ENCODE data around the gene HIPK2. TPM values are rescaled to one million over a fixed set of nuclear protein-coding genes. Genes with fewer than 3 reads are reported as not detected.
A peak's percentile ranks its signal among the peaks of the same experiment; 100 is the strongest.

Gene HIPK2
- total and polyA plus RNA-seq, 8 donors: 3.4 to 103 (median 38.6) TPM

DNA sequence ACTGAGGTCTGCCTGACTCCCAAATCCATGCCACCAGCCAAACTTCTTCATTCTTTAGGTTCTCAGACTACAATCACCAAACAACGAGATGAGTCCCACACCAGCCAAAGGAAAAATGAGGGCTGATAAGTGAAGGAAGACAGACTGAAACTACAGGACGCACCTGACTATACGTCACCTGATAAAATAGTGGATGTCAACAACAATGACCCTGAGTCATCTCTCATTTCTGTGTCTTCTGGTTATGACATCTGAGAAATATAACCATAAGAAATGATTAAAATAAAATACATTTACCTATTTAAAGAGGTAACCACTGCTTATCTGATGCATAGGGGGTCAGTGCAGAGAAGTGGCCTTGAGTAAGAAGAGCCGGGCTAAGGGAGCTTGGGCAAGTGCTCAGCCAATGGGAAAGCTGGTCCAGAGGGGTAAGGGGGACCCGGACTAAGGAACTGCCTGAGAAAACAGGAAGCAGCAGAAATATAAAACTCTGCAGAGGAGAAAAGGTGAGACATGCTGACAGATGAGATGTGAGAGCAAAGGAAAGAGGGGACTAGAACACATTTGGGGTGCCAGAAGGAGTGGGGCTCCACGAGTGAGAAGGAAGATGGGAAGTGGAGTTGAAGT is 51.8 kb downstream of the HIPK2 start:
- intact Hi-C loops (cut with DNase I; ENCODE audit: low total_unique reads): no loop called here
- Histone ChIP-seq H3K9me3 (no peaks in the 10 kb centered on the region), H3K36me3 (peaks cover 0 to 8% (median 4%) of the 10 kb centered on the region in 4 donors), H3K27me3 (no peaks in the 10 kb centered on the region), H3K27ac (peak overlapping the region; percentile 10 to 70 (median 26)), H3K4me1 (peaks cover 43 to 97% (median 58%) of the 10 kb centered on the region in 4 donors), H3K4me3 (no peak overlapping the region)
- DNase-seq: no peak
- TF ChIP-seq POLR2AphosphoS5 (IDR thresholded peaks at IDR 0.05) (no peak), POLR2A (IDR thresholded peaks at IDR 0.05) (no peak), CTCF (IDR thresholded peaks at IDR 0.05) (no peak), EP300 (IDR thresholded peaks at IDR 0.05) (no peak)
- 67 to 80% (median 75%) methylated on average over 6 of the region's 6 CpGs for WGBS, 5 donors

DNA sequence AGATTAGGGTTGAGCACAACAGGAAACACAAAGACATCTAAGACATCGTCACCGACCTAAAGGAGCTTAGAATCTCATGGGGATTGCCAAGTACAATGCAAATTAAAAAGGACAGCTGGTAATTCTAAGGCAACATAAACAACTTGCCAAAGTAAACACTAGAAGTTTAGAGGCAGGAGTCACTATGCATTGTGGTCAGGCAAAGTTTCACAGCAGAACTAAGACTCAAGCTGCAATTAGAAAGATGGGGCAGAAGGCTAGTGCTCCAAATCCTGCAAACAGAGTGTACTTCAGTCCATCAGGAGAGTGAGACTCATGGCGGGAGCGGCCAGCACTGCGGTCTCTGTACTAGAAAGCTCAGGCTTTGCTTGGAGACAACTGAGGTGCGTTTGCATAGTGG is 52.7 kb downstream of the HIPK2 start:
- H3K36me3 ChIP-seq: peaks cover 0 to 8% (median 4%) of the 10 kb centered on the region in 4 donors
- H3K4me3 ChIP-seq: no peak overlapping the region
- TF ChIP-seq EP300 (IDR thresholded peaks at IDR 0.05) (no peak), POLR2AphosphoS5 (IDR thresholded peaks at IDR 0.05) (peak in 2 of 3 donors; percentile 43 to 46), POLR2A (IDR thresholded peaks at IDR 0.05) (no peak), CTCF (IDR thresholded peaks at IDR 0.05) (no peak)
- peaks cover 43 to 97% (median 59%) of the 10 kb centered on the region in 4 donors for H3K4me1 ChIP-seq
- no peaks in the 10 kb centered on the region for H3K27me3 ChIP-seq
- intact Hi-C loops (cut with DNase I; ENCODE audit: low total_unique reads): no loop called here
- WGBS, 5 donors: 62 to 82% (median 67%) methylated on average over 6 of the region's 6 CpGs
- no peaks in the 10 kb centered on the region for H3K9me3 ChIP-seq
- peak overlapping the region in 2 of 5 donors; percentile 70 for H3K27ac ChIP-seq
- DNase-seq: no peak

DNA sequence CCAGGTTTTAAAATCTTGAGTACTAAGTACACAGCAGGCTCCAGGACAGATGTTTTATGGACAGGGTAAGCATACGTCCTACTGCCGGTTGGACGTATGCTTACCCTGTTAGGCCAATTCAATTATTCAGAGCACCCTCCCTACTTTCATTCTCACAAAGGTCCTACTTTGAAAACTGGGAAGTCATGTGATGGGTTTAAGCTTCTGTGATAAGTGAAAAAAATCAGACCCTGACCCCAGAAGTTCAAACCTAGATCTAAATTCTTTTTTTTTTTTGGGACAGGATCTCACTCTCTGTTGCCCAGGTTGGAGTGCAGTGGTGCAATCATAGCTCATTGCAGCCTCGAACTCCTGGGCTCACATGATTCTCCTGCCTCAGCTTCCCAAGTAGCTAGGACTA is 55.2 kb downstream of the HIPK2 start:
- Histone ChIP-seq H3K27ac (peak overlapping the region in 2 of 5 donors; percentile 5 to 29), H3K4me3 (no peak overlapping the region), H3K27me3 (no peaks in the 10 kb centered on the region), H3K9me3 (no peaks in the 10 kb centered on the region), H3K36me3 (no peaks in the 10 kb centered on the region), H3K4me1 (peaks cover 28 to 92% (median 60%) of the 10 kb centered on the region in 4 donors)
- 67 to 82% (median 72%) methylated on average over 4 of the region's 4 CpGs for WGBS, 5 donors
- DNase-seq: no peak
- intact Hi-C loops (cut with DNase I; ENCODE audit: low total_unique reads): no loop called here
- TF ChIP-seq EP300 (IDR thresholded peaks at IDR 0.05) (no peak), CTCF (IDR thresholded peaks at IDR 0.05) (no peak), POLR2AphosphoS5 (IDR thresholded peaks at IDR 0.05) (no peak), POLR2A (IDR thresholded peaks at IDR 0.05) (no peak)

GRCh38 chr7:139721821-139722220 is 56.0 kb downstream of the HIPK2 start:
- peaks cover 26 to 84% (median 54%) of the 10 kb centered on the region in 4 donors for H3K4me1 ChIP-seq
- no peak for TF ChIP-seq POLR2AphosphoS5 (IDR thresholded peaks at IDR 0.05)
- TF ChIP-seq EP300 (IDR thresholded peaks at IDR 0.05): no peak
- TF ChIP-seq CTCF (IDR thresholded peaks at IDR 0.05): no peak
- no peak for TF ChIP-seq POLR2A (IDR thresholded peaks at IDR 0.05)
- intact Hi-C loops (cut with DNase I; ENCODE audit: low total_unique reads): no loop called here
- no peak for DNase-seq
- no peaks in the 10 kb centered on the region for H3K27me3 ChIP-seq
- WGBS, 5 donors: 51 to 78% (median 54%) methylated on average over 2 of the region's 2 CpGs
- no peaks in the 10 kb centered on the region for H3K9me3 ChIP-seq
- H3K36me3 ChIP-seq: peaks cover 0 to 3% (median 2%) of the 10 kb centered on the region in 4 donors
- H3K27ac ChIP-seq: peak overlapping the region in 4 of 5 donors; percentile 44 to 74 (median 56)
- no peak overlapping the region for H3K4me3 ChIP-seq

All from stomach (tissue), 9 donors.